UCSD-AML1 (cell line): ENCODE results near the gene ENTHD1.
"Not testable (repeated sequence)": the region's sequence is repeated elsewhere in the genome, so short reads cannot be mapped to it uniquely, and the experiment has no call there.

Experiments
- DNase-seq: peaks from one replicate; lab custom pipeline; 2025; ENCODE audit not compliant: unreplicated experiment; lab: John Stamatoyannopoulos, UW

Gene ENTHD1

GRCh38 chr22:39925273-39925672, 31.7 kb upstream of the ENTHD1 start:
- no peak for DNase-seq

DNA sequence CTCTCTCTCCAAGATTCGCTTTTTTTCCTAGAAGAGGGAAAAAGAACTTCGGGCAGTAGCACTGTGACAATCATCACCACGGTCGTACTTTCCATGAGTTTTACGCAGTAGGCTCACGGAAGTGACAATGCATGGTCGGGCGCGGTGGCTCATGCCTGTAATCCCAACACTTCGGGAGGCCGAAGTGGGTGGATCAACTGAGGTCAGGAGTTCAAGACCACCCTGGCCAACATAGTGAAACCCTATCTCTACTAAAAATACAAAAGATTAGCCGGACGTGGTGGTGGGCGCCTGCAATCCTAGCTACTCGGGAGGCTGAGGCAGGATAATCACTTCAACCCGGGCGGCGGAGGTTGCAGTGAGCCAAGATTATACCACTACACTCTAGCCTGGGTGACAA, 30.7 kb upstream of the ENTHD1 start:
- DNase-seq = no peak

DNA sequence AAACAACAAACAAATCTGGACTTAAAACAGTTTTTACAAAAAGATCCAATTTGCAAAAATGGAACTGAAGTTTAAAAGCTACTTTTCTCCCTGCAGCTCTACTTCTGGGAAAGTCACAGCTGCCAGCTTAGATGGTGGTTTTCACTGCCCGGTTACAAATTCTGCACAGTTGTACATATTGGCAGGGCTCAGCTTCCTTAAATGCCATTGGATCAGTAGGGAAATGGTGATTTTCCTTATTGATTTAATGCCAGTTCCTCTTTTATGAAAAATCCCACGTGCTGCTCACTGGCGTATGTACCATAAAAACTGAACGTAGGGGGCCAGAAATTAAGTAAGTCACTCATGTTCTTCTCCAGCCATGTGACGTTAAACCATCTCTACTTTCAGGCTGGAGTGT, 30.1 kb upstream of the ENTHD1 start:
- no peak for DNase-seq

- DNase-seq = no peak
Measured at GRCh38 chr22:39920134-39920743, 26.7 kb upstream of the ENTHD1 start.

DNA sequence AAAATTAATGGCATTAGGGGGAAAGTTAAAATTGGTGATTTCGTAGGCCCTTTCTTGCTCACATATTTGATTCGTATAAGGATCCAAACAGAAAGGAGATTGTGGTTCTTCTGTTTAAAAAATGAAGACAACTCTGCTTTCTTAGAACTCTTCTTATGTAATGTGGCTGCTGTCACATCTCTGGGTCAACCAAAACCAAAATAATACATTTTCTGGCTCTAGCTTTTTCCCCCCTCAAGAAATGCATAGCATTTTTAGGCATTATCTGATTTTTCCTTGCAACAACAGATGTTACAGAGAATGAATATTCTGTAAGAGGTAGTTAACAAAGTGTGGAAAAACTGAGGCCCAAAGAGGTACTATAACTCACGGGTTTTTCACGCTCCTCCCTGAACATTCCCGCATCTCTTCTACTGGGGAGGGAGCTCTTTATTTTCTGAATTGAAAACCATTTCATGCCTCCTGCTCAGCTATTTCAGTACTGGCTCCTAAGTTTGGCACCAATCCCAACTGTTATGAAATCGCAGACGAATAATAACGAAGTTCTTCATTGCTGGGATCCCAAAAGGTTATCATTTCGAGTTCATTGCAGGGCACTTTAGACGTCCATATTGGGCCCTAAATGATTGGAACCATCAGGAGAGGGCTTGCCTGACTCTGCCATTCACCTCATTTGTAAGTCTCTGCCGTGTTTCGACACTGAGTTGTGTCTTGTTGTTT, 24.4 kb upstream of the ENTHD1 start:
- DNase-seq = no peak

GRCh38 chr22:39917197-39917643, 23.7 kb upstream of the ENTHD1 start:
- DNase-seq = no peak

DNA sequence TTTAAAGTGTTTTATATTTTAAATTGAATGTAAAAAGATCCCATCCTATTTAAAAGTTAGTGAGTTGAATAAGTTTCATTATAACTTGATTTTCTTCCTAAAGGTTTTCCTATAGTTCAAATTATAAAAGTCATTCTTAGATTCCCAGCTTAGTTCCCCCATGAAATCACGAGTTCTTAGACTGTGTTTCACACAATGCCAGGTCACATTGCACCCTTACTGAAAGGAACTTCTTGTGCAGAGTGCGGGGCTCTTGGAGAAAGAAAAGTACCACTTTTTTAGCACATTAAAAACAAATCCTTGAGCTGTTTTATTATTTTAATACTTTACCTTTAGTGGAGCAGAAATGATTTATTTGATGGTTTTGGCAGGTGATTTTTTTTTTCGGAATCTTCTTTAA, 22.9 kb upstream of the ENTHD1 start:
- DNase-seq = no peak

DNA sequence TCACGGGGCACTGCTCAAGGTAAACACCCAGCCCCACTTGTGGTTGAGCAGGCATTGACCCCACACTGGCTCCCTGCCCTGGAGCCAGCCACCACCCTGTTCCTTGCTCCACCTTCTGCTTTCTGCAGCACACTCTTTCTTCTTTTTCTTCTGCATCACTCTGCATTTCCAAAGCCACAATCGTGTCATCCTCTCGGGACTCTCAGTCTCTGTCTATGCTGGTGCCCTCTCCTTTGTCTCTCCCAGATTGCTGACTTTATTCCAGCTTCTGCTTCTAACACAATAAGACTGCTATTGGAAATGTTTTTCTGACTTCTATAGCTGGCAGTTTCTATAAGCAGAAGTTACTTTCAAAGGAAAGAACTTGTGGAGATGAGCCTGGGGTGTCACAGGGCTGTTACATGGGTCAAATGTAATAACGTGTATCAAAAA, 21.8 kb upstream of the ENTHD1 start:
- no peak for DNase-seq

DNA sequence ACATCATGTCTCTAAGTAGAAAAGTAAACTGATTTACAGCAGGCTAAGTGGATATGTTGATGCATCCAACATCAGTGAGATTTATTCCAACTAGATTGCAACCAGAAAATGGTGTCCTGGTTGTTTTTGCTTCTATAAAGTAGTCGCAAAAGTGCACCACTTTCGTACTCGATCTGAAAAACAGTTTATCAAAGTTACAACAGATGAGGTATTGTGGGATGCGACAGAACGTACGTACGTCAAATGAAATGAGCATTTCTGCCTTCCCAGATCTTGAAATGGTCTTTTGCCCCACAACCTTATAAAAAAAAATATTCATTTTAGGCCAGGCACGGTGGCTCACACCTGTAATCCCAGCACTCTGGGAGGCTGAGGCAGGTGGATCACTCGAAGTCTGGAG, 21.0 kb upstream of the ENTHD1 start:
- no peak for DNase-seq

DNA sequence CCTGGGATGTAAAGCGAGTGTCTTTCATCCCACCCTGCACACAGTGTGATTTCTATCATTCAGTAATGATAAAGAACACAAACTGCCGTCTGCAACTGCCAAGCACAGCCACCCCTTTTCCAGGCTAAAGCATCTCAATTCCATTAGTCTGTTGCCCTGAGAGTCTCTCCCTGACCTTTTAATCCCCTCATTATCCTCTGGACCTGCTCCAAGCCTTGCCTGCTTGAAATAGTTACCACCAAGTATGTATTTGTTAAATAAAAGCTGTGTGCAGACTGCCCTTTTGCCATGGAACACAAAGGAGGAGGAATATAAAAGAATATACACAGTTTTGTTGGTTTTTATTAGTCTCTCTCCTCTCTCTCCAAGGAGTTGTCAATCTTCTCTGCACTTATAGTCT, 20.3 kb upstream of the ENTHD1 start:
- DNase-seq = no peak

DNA sequence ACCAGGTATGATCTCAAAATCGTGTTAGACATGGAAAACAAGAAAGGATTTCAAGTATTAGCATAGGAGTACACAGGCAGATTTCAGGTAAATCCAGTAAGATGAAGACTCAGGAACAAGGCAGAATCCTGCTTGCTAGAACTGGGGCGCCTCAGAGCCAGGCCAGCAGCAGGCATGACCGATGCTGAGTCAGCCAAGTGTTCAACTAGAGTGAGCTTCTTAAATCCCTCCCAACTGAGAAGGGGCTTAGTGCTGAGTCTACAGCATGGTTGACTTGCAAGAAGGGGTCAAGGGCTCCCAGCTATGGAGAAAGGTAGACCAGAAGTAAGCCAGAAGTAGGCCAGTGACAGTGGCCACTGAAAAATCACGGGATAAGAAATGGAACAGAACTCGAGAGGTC, 19.8 kb upstream of the ENTHD1 start:
- no peak for DNase-seq

DNA sequence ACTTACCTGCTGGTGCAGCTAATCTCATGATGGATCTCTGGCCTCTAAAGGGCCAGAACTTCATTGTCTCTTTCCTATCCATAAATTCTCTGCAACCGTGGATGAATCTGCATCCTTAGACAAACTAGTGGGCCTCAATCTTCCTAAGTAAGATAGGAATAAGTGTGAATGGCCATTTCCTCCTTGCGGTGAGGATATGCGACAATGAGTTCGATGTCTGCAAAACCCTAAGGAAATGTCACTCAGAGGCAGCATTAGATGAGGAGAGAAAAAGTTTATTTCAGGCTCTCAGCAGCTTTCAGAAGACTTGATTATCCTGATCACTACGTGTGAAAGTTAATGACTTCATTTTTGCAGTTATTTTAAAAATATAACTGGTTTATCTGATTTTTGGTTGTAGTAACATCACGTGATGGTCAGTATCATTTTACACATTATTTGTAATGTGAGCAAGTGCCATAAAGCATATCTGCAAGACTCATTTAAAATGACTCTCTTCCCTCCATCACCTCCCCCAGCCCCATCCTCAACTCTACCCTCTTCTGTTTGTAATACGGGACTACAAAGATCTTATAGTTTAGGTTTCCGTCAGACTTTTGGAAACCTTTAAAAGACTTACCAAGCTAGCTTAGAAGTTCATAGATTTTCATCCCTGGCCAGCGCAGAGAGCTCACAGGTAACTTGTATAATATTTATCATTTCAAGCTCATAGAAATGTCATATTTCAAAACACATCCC, 17.5 kb upstream of the ENTHD1 start:
- no peak for DNase-seq

DNA sequence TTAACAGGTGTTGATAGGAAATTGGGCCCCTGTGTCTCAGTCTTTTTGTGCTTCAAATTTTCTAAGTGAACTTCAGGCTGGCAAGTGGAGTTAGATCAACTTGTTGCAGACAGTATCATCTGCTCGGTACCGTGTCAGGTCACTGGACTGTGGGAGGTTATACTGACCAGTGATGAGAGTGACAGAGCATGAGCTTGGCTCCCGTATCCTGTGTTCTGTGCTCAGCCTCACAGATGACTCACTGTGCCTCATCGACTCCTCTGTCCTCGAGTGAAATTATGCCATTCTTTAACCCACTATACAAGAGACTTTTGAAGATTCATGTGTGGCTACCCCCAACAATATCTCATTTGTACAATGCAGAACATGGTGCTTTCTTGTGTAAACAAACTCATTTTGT, 15.2 kb upstream of the ENTHD1 start:
- no peak for DNase-seq

GRCh38 chr22:39908136-39908535, 14.6 kb upstream of the ENTHD1 start:
- no peak for DNase-seq

- DNase-seq = no peak
Measured at GRCh38 chr22:39907605-39908097, 14.1 kb upstream of the ENTHD1 start.

GRCh38 chr22:39907047-39907446, 13.5 kb upstream of the ENTHD1 start:
- DNase-seq = no peak

GRCh38 chr22:39906207-39906606, 12.6 kb upstream of the ENTHD1 start:
- no peak for DNase-seq

DNA sequence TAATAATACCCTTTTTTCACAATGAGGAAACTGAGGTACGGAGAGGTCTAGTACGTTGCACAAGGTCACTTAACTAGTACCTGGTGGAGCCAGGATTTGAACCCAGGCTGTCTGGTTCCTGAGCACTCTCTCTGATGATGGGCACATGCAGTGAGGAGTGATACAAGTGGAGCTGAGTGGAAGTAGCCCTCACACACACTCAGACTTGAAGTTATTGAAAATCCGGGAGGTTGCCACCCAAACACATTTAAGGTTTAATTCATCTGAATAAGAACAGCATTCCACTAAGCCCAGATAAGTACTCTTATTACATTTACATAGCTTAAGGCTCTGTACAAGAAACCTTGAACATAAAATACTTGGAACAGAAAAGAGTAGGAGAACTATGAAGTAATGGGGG, 12.1 kb upstream of the ENTHD1 start:
- DNase-seq = no peak

DNA sequence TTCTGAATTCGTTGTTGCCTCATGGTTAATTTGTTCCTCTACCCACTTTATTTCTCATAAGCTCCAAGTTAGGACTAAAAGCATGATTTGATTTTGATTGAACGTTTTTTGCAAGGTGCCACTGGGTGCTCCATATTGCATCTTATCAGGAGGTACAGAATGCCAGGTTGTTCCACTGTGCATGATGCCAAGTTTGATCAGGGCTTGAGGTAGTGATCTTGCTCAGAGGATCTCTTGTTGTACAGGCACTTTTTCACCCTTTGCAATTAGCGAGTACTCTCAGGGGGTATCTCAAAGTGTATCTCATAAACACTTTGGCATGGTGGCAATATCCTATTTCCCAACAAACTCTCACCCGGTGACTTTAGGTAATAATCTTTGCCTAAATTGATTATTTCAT, 11.3 kb upstream of the ENTHD1 start:
- DNase-seq = no peak

DNA sequence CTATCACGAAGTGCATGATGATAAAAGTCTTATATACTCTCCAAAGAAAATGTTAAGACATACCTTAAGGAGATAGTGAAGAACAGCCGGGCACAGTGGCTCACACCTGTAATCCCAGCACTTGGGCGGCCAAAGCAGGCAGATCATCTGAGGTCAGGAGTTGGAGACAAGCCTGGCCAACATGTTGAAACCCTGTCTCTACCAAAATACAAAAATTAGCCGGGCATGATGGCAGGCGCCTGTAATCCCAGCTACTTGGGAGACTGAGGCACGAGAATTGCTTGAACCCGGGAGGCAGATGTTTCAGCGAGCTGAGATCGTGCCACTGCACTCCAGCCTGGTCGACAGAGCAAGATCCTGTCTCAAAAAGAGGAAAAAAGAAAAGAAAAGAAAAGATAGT, 10.5 kb upstream of the ENTHD1 start:
- DNase-seq = not testable (repeated sequence)

DNA sequence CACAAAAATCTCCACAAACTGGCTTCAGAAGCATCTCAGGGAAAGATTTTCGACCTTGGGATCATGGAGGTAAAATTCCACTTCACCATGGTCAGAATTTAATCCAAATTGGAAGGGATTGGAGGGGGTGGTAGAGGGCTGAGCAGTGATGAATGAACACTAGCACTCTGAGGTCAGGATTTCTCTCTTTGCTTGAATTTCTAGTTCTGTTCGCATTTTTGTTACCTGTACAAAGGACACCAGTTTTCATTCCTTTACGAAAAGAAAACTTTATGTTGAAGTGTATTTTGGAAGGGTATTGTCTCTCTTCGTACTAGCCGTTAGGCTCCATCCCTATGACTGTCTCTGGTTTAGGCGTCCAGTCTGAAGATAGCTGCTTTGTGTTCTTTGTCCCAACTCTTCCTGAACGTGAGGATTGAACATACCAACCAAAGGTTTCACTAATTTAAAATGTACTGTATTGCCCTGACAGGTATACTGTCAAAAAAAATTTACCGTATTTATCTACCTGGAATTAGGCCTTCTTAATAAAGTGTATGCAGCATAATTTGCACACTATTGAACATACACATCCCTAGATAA, 8.1 kb upstream of the ENTHD1 start:
- no peak for DNase-seq
